ENCODE measurements around the gene HS3ST3A1.

DNA sequence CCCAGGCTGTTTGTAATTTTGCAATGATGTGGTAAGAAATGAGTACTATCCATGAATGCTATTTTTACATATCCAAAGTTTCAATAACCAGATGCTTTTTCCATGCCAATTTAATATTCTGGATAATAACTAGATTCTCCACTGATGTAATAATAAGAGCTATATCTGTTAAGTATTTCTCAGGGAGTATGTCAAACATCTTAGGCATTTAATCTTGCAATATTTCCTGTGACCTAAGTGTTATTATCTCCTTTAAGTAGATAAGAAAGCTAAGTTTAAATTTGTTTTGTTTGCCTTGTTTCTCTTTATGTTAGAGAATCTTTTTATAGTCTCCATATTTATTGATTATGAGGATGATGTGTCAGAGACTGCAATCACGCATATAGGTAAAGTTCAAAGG is 32.3 kb upstream of the HS3ST3A1 start:
- TF ChIP-seq CTCF (IDR thresholded peaks at IDR 0.05) (no peak), POLR2A (IDR thresholded peaks at IDR 0.05) (no peak)
